Neural progenitor cell (in vitro differentiated cells): ENCODE results near the gene PUM2. TPM values are rescaled to one million over a fixed set of nuclear protein-coding genes. Genes with fewer than 3 reads are reported as not detected.

ENCODE experiments used
- DNase-seq: peaks from one replicate; pipeline ENCODE4 v3.0.0-alpha.2; 2016; ENCODE audit warnings: low spot score
- H2AFZ ChIP-seq: fragments of 200-600 bp; sonication (generic); replicated peaks from 2 replicates; pipeline ENCODE4 v1.6.1; 2016; ENCODE audit warnings: antibody characterized with exemption
- H3F3A ChIP-seq: fragments of 200-600 bp; sonication (generic); 2 replicates; pipeline ENCODE4 v1.6.1; 2016; ENCODE audit warnings: antibody characterized with exemption, low read depth
- H3K27ac ChIP-seq: fragments of 200-600 bp; sonication (generic); 2 replicates; pipeline ENCODE4 v1.5.1; 2016; ENCODE audit warnings: mild to moderate bottlenecking
- H3K27me3 ChIP-seq: fragments of 200-600 bp; sonication (generic); 2 replicates; pipeline ENCODE4 v1.6.1; 2016; ENCODE audit warnings: mild to moderate bottlenecking, moderate library complexity
- H3K36me3 ChIP-seq: fragments of 200-600 bp; sonication (generic); 2 replicates; pipeline ENCODE4 v1.5.1; 2016
- H3K4me1 ChIP-seq: fragments of 200-600 bp; sonication (generic); 2 replicates; pipeline ENCODE4 v1.6.1; 2016; ENCODE audit warnings: mixed run types
- H3K4me2 ChIP-seq: fragments of 200-600 bp; sonication (generic); 2 replicates; pipeline ENCODE4 v1.6.1; 2016
- H3K4me3 ChIP-seq: fragments of 200-600 bp; sonication (generic); 2 replicates; pipeline ENCODE4 v1.5.1; 2016
- H3K79me2 ChIP-seq: fragments of 200-600 bp; sonication (generic); 2 replicates; pipeline ENCODE4 v1.6.1; 2016; ENCODE audit warnings: low read depth
- H3K9ac ChIP-seq: fragments of 200-600 bp; sonication (generic); 2 replicates; pipeline ENCODE4 v1.6.1; 2016
- H3K9me3 ChIP-seq: fragments of 200-600 bp; sonication (generic); 2 replicates; pipeline ENCODE4 v1.5.1; 2016; ENCODE audit warnings: low read depth
- H4K20me1 ChIP-seq: fragments of 200-600 bp; sonication (generic); 2 replicates; pipeline ENCODE4 v1.6.1; 2016; ENCODE audit warnings: low read depth
- H3K27ac Mint-ChIP-seq: 3 replicates; pipeline ENCODE4 v1.8.0; 2021; ENCODE audit warnings: mixed read lengths
- H3K27me3 Mint-ChIP-seq: 2 replicates; pipeline ENCODE4 v1.8.0; 2022; ENCODE audit warnings: low read depth, mild to moderate bottlenecking, inconsistent platforms, moderate library complexity, mixed read lengths; ENCODE audit not compliant: insufficient read depth
- H3K36me3 Mint-ChIP-seq: 3 replicates; pipeline ENCODE4 v1.8.0; 2021; ENCODE audit warnings: mixed read lengths
- H3K4me1 Mint-ChIP-seq: 3 replicates; pipeline ENCODE4 v1.8.0; 2021; ENCODE audit warnings: mixed read lengths
- H3K4me3 Mint-ChIP-seq: 3 replicates; pipeline ENCODE4 v1.8.0; 2021; ENCODE audit warnings: mild to moderate bottlenecking, moderate library complexity, mixed read lengths
- H3K9me3 Mint-ChIP-seq: 3 replicates; pipeline ENCODE4 v1.8.0; 2020; ENCODE audit warnings: mixed read lengths
- EZH2 ChIP-seq: fragments of 200-600 bp; sonication (generic); IDR thresholded peaks from 2 replicates; pipeline ENCODE4 v1.6.1; 2017; ENCODE audit warnings: antibody characterized with exemption, mild to moderate bottlenecking, moderate library complexity
- EZH2phosphoT487 ChIP-seq: fragments of 200-600 bp; sonication (generic); IDR thresholded peaks from 2 replicates; pipeline ENCODE4 v1.6.1; 2017; ENCODE audit warnings: antibody characterized with exemption
- total RNA-seq: library from RNA; depleted of rRNA; stranded (reverse); fragments of >200 nt; gene quantifications from 2 replicates; pipeline ENCODE4 v1.2.3, GENCODE V29; 2015; ENCODE audit warnings: low replicate concordance
- TF ChIP-seq, protein P1 (sequence below): fragments of 200-600 bp; sonication (generic); IDR thresholded peaks from 2 replicates; pipeline ENCODE4 v1.5.1; 2017; ENCODE audit warnings: antibody characterized with exemption, mild to moderate bottlenecking

The PUM2 gene
- total RNA-seq, 1 donor from 2014 or later: 88.4 TPM

DNA sequence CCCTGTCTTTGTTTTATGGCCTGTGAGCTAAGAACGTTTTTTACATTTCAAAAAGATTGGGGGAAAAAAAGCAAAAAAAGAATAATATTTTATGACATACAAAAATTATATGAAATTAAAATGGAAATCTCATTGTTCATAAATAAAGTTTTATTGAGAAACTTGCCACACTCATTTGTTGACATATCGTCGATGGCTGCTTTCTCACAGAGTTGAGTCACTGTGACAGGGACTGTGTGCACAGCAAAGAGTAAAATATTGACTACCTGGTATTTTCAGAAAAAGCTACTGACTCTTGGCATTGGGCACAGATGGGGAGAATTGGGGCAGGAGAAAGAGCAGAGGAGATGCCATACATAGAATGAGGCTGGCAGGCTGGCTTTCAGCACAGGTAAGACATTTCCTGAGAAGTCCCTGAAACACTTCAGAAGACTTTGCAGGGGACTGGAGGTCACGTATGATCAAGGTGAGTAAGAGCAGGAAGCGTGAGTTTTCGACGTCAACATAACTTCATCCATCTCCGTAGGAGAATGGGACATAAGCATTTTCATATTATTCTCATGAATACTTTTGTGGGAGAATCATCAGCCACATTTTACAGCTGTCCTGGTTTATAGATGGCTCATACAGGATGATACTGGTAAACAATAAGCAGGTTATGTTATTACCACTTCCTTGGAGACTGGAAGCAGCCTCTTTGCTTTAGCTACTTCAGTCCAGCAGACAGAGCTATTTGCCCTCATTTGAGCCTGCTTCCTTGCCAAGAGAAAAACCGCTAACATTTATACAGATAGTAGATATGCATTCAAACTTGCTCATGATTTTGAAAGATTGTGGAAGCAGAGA, 32.5 kb upstream of the PUM2 start:
- Histone ChIP-seq H3K79me2 (no peaks in the 10 kb centered on the region), H3K4me1 (peaks cover 20% of the 10 kb centered on the region), H3K4me2 (no peak overlapping the region), H3K9me3 (no peaks in the 10 kb centered on the region), H3K9ac (no peak overlapping the region), H4K20me1 (no peaks in the 10 kb centered on the region), H3K27ac (no peak overlapping the region), H3K4me3 (no peak overlapping the region), H2AFZ (no peak overlapping the region), H3F3A (peaks cover 9% of the 10 kb centered on the region), H3K36me3 (no peaks in the 10 kb centered on the region), H3K27me3 (no peaks in the 10 kb centered on the region)
- no peak for DNase-seq
- TF ChIP-seq, protein P1, sequence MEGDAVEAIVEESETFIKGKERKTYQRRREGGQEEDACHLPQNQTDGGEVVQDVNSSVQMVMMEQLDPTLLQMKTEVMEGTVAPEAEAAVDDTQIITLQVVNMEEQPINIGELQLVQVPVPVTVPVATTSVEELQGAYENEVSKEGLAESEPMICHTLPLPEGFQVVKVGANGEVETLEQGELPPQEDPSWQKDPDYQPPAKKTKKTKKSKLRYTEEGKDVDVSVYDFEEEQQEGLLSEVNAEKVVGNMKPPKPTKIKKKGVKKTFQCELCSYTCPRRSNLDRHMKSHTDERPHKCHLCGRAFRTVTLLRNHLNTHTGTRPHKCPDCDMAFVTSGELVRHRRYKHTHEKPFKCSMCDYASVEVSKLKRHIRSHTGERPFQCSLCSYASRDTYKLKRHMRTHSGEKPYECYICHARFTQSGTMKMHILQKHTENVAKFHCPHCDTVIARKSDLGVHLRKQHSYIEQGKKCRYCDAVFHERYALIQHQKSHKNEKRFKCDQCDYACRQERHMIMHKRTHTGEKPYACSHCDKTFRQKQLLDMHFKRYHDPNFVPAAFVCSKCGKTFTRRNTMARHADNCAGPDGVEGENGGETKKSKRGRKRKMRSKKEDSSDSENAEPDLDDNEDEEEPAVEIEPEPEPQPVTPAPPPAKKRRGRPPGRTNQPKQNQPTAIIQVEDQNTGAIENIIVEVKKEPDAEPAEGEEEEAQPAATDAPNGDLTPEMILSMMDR: no peak
- TF ChIP-seq EZH2phosphoT487 (no peak), EZH2 (no peak)
- H3K4me1 Mint-ChIP-seq: peaks cover 29% of the 10 kb centered on the region
- H3K36me3 Mint-ChIP-seq: no peaks in the 10 kb centered on the region
- H3K4me3 Mint-ChIP-seq: no peak overlapping the region
- peaks cover 21% of the 10 kb centered on the region for H3K27me3 Mint-ChIP-seq
- no peaks in the 10 kb centered on the region for H3K9me3 Mint-ChIP-seq
- H3K27ac Mint-ChIP-seq: no peak overlapping the region

DNA sequence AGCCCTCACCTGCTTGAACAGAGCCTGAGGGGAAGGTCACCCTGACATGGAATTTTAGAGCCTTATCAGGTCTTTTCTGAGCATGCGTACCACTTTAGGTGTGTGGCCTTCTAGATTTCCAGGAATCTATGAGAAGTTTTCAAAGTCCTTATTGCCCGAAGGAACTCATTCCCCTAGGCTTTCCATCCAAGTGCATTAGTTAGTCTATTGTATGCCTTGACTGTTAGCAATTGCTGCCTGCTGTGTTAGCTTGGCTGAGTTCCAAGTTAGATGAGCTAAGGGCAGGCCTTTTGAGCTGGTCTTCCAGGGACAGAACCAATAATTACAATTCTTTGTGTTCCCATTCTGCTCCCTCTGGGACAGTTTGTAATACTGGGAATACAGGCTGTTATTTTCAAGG, 30.8 kb upstream of the PUM2 start:
- Histone ChIP-seq H3K27ac (no peak overlapping the region), H3K27me3 (no peaks in the 10 kb centered on the region), H4K20me1 (no peaks in the 10 kb centered on the region), H3K36me3 (no peaks in the 10 kb centered on the region), H3K9ac (no peak overlapping the region), H3K79me2 (no peaks in the 10 kb centered on the region), H2AFZ (no peak overlapping the region), H3K4me2 (no peak overlapping the region), H3K4me3 (no peak overlapping the region), H3K9me3 (no peaks in the 10 kb centered on the region), H3F3A (peaks cover 9% of the 10 kb centered on the region), H3K4me1 (peaks cover 20% of the 10 kb centered on the region)
- Mint-ChIP-seq H3K4me3 (no peak overlapping the region), H3K36me3 (no peaks in the 10 kb centered on the region), H3K9me3 (no peaks in the 10 kb centered on the region), H3K27me3 (peaks cover 23% of the 10 kb centered on the region), H3K27ac (peak overlapping the region; percentile 13), H3K4me1 (peaks cover 27% of the 10 kb centered on the region)
- TF ChIP-seq, protein P1: no peak
- TF ChIP-seq EZH2phosphoT487 (no peak), EZH2 (no peak)
- DNase-seq: peak; percentile 28

DNA sequence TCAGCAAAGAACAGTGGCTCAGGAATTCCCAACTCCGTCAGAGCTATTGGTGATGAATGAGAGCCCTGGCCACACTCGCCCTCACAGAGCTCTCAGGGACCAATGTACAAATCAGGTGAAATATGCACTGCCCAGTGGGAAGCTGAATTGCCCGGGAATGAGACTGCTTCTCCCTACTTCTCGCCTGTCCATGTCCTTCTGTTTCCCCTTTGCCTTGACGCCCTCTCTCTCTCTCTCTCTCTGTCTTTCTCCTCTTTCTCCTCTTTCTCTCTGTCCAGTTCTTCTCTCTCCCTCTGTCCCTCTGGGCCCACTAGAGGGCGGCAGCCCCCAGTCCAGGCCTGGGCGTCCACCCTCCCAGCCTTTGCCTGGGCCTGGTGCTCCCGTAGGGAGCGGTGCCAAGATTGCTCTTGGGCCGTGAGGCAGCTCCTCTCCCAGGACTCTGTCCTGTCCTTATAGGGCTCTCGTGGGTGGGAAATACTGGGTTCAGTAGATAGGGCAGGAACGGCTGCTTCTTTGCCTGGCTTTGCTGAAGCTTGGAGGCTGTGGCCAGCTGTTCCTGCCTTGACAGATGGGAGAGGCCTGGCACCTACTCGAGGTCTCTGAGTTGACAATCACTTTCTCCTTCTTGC, 28.4 kb upstream of the PUM2 start:
- H3K27me3 Mint-ChIP-seq: peaks cover 15% of the 10 kb centered on the region
- DNase-seq: peak; percentile 86
- Histone ChIP-seq H3K36me3 (no peaks in the 10 kb centered on the region), H3K9ac (no peak overlapping the region), H3K4me2 (no peak overlapping the region), H3K79me2 (no peaks in the 10 kb centered on the region), H3F3A (peaks cover 9% of the 10 kb centered on the region), H3K4me3 (no peak overlapping the region), H3K9me3 (no peaks in the 10 kb centered on the region), H4K20me1 (no peaks in the 10 kb centered on the region), H3K27me3 (no peaks in the 10 kb centered on the region), H3K27ac (no peak overlapping the region), H2AFZ (peak overlapping the region; percentile 48), H3K4me1 (peaks cover 15% of the 10 kb centered on the region)
- H3K4me3 Mint-ChIP-seq: no peak overlapping the region
- H3K9me3 Mint-ChIP-seq: no peaks in the 10 kb centered on the region
- no peak for TF ChIP-seq EZH2
- TF ChIP-seq, protein P1: peak; percentile 89
- TF ChIP-seq EZH2phosphoT487: no peak
- H3K4me1 Mint-ChIP-seq: peaks cover 22% of the 10 kb centered on the region
- no peaks in the 10 kb centered on the region for H3K36me3 Mint-ChIP-seq
- no peak overlapping the region for H3K27ac Mint-ChIP-seq
